HG02884 (cell line): ENCODE data around the gene H6PD.

Source experiments
- ATAC-seq: cut with Tn5 transposase; IDR thresholded peaks from one replicate; pipeline ENCODE4 v1.9.1; 2021; ENCODE audit warnings: mild to moderate bottlenecking, moderate library complexity; ENCODE audit not compliant: unreplicated experiment

H6PD gene

GRCh38 chr1:9239622-9240401 lies 5.2 kb downstream of the H6PD start:
- ATAC-seq = no peak

GRCh38 chr1:9240914-9241820 lies 6.6 kb downstream of the H6PD start:
- ATAC-seq = no peak

- no peak for ATAC-seq
These were observed 7.3 kb downstream of the H6PD start for GRCh38 chr1:9241891-9242290.

DNA sequence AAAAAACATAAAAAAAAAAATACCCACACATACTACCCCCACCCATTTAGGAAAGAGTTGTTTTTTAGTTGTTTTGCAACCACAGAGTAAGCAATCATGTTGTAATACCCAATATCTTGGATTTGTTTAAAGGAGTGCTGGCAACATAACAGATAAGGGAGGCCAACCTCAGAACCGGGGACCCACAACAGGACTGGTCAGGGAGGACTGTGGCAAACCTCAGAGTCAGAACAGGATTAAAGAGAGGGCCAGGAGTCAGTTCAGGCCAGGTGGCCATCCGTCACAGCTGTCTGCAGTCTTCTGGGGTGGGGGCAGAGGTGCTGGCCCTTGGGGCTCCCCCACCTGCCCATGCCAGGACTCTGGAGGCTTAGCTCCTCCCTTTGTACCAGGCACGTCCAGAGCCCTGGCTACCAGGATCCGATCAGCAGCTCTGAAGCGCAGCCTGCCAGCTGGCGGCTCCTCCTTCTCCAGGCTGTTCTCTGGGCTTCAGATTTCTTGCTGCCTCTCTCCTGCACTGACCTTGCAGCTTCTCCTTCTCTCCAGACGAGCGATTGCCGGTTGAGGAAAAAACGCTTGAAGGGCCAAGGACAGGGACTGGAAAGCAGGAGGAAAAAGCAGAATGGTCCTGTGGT lies 7.9 kb downstream of the H6PD start:
- no peak for ATAC-seq

DNA sequence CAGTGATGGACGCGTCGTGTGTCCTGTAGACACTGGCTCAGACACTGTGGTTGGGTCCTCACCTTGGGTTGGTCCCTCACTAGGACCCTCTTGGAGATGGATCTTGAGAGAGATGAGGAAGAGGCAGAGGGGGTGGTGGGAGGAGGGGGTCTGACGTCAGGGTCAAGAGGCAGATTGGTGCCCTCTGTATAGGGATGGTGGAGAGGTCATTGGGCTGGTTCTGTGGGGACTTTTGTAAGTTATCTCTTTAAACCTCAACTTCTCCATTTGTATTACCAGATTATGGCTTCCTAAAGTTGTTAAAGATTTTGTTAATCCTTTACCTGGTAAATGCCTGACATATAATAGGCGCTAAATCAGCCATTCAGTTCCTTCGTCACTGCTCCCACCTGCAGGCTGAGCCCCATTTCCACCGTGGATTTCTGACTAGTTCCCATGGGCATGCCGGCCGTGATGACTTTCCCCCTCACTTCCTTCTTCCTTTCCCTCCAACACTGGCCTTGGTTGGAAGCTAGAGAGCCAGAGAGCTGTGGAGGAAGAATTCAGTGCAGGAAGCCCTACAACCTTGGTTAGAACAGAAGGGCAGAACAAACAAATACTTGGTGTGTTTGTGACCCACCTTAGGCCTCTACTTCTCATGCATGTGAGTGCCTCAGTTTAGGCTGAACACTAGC lies 8.6 kb downstream of the H6PD start:
- no peak for ATAC-seq

DNA sequence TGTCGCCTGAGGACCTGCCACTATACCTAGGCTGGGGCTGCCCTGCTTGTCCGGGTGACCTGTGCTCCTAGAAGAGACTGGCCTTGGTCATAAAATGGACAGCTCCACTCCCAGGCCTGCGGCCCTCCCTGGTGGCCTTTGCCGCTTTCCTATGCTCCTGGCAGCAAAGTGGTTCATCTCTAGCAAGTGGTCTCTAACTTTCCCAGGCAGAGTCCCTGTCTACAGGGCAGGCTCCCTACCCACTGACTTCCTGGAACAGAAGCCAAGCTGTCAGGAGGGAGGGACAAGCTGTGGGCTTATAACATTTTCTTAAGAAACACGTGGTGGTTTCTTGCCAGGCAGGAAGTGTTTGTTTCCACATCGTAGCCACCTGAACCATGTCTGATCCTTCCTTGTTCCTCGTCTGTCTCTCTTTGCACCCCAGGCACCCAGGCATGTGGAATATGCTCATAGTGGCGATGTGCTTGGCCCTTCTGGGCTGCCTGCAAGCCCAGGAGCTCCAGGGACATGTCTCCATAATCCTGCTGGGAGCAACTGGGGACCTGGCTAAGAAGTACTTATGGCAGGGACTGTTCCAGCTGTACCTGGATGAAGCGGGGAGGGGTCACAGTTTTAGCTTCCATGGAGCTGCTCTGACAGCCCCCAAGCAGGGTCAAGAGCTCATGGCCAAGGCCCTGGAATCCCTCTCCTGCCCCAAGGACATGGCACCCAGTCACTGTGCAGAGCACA lies 10.1 kb downstream of the H6PD start:
- ATAC-seq = no peak

DNA sequence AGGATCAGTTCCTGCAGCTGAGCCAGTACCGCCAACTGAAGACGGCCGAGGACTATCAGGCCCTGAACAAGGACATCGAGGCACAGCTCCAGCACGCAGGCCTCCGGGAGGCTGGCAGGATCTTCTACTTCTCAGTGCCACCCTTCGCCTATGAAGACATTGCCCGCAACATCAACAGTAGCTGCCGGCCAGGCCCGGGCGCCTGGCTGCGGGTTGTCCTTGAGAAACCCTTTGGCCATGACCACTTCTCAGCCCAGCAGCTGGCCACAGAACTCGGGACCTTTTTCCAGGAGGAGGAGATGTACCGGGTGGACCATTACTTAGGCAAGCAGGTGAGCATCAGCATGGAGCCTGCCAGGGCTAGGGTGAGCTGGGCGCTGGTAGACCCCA lies 10.7 kb downstream of the H6PD start:
- no peak for ATAC-seq

- ATAC-seq = no peak
These were observed 11.1 kb downstream of the H6PD start for GRCh38 chr1:9245661-9246060.

- no peak for ATAC-seq
These were observed 11.6 kb downstream of the H6PD start for GRCh38 chr1:9246215-9246614.

GRCh38 chr1:9246841-9247785 lies 12.5 kb downstream of the H6PD start:
- no peak for ATAC-seq

GRCh38 chr1:9247894-9248293 lies 13.3 kb downstream of the H6PD start:
- no peak for ATAC-seq

- ATAC-seq = no peak
These were observed 14.0 kb downstream of the H6PD start for GRCh38 chr1:9248341-9249262.

- ATAC-seq = no peak
These were observed 14.6 kb downstream of the H6PD start for GRCh38 chr1:9249263-9249533.

GRCh38 chr1:9249534-9250410 lies 15.2 kb downstream of the H6PD start:
- no peak for ATAC-seq

DNA sequence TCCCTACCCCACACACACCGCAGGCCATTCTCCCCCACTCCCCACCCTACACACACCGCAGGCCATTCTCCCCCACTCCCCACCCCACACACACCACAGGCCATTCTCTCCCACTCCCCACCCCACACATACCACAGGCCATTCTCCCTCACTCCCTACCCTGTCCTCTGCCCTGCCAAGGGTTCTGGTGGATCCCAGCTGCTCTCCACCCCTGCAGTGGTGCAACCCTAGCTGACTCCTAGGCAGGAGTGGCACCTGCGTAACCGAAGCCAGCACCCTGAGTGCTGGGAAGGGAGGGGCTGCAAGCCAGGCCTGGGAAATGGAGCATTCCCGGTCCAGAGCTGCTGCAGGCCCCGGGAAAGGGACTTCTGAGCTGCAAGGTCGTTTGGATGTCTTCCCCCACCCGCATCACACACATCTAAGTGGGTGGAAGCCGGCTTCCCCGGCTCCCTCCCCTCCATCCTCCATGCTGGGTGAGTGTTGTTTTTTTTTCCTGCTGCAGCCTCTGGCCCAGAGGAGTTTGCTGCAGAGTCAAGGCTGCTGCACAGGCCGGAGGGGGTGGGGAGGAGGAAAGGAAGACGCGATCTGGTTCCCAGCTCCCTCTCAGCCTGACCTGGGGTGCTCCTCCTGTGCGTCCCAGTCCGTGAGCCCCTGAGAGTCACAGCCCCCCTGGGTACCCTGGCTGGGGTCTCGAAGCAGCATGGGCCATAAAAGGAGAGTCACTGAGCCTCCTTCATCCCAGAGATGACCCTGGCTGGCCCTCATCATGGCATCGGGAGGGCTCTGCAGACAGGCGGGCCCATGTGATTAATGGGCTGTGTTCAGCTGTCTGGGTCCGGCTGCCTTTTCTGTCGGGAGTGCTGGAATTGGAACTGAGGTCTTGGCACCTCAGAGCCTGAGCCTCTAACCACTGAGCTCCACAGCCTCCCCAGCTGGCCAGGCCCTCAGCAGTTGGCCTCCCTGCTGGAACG lies 16.1 kb downstream of the H6PD start:
- no peak for ATAC-seq

GRCh38 chr1:9251501-9251900 lies 16.9 kb downstream of the H6PD start:
- ATAC-seq = no peak
